Keratinocyte (primary cell): ENCODE measurements around the gene AMN. TPM values are rescaled to one million over a fixed set of nuclear protein-coding genes. Genes with fewer than 3 reads are reported as not detected.

Experiments used
- DNase-seq: peaks from one replicate; pipeline ENCODE4 v3.0.0-alpha.2; 2011; ENCODE audit warnings: low read depth, missing footprints, low spot score
- FAIRE-seq: peaks from 2 replicates; lab custom pipeline; 2011; peaks lifted over from hg19 to GRCh38; lab: Jason Lieb, UNC
- H2AFZ ChIP-seq: 2 replicates; pipeline ENCODE4 v1.6.0; 2012; ENCODE audit warnings: low read length, control low read depth, inconsistent platforms; ENCODE audit not compliant: control insufficient read depth
- H3K27ac ChIP-seq: 2 replicates; pipeline ENCODE4 v1.5.1; 2011; ENCODE audit warnings: low read length; ENCODE audit not compliant: control insufficient read depth, insufficient read depth
- H3K27me3 ChIP-seq: 3 replicates; pipeline ENCODE4 v1.6.0; 2011; ENCODE audit warnings: low read length; ENCODE audit not compliant: control insufficient read depth, insufficient read depth; ENCODE audit errors: extremely low read depth
- H3K36me3 ChIP-seq, 2 experiments: 2 replicates in 1 of 2; 3 replicates in 1 of 2; pipeline ENCODE4 v1.5.1; 2011; ENCODE audit warnings: low read length in 2 of 2, mild to moderate bottlenecking in 1 of 2; ENCODE audit not compliant: control insufficient read depth in 2 of 2, insufficient read depth in 2 of 2; ENCODE audit errors: extremely low read depth in 1 of 2
- H3K4me1 ChIP-seq: 3 replicates; pipeline ENCODE4 v1.5.1; 2011; ENCODE audit warnings: low read length; ENCODE audit not compliant: control insufficient read depth, insufficient read depth; ENCODE audit errors: extremely low read depth
- H3K4me2 ChIP-seq: 3 replicates; pipeline ENCODE4 v1.6.0; 2011; ENCODE audit warnings: low read depth, low read length; ENCODE audit not compliant: control insufficient read depth, insufficient read depth; ENCODE audit errors: extremely low read depth
- H3K4me3 ChIP-seq, 3 experiments: fragments of 200-600 bp in 1 of 3; sonication (generic) in 1 of 3; 2 replicates in 2 of 3; 3 replicates in 1 of 3; pipeline ENCODE4 v1.5.1; 2011 to 2016; ENCODE audit warnings: low read length in 3 of 3, mild to moderate bottlenecking in 3 of 3, control low read depth in 2 of 3, inconsistent platforms in 1 of 3, low read depth in 1 of 3, mixed read lengths in 1 of 3, mixed run types in 1 of 3, moderate library complexity in 1 of 3; ENCODE audit not compliant: control insufficient read depth in 2 of 3, insufficient read depth in 2 of 3; ENCODE audit errors: extremely low read depth in 1 of 3
- H3K79me2 ChIP-seq: 2 replicates; pipeline ENCODE4 v1.6.0; 2012; ENCODE audit warnings: low read length; ENCODE audit not compliant: control insufficient read depth, insufficient read depth
- H3K9ac ChIP-seq: 3 replicates; pipeline ENCODE4 v1.6.0; 2011; ENCODE audit warnings: low read length; ENCODE audit not compliant: control insufficient read depth, insufficient read depth; ENCODE audit errors: extremely low read depth
- H3K9me1 ChIP-seq: 3 replicates; pipeline ENCODE4 v1.6.0; 2011; ENCODE audit warnings: low read length; ENCODE audit not compliant: control insufficient read depth, insufficient read depth; ENCODE audit errors: extremely low read depth
- H3K9me3 ChIP-seq: 2 replicates; pipeline ENCODE4 v1.5.1; 2012; ENCODE audit warnings: low read depth, low read length; ENCODE audit not compliant: control insufficient read depth
- H4K20me1 ChIP-seq: 3 replicates; pipeline ENCODE4 v1.6.0; 2011; ENCODE audit warnings: low read length; ENCODE audit not compliant: control insufficient read depth, insufficient read depth; ENCODE audit errors: extremely low read depth
- EZH2 ChIP-seq: IDR thresholded peaks from one replicate; pipeline ENCODE4 v1.6.1; 2012; ENCODE audit warnings: inconsistent platforms, mild to moderate bottlenecking, low read length, moderate library complexity
- dilution Hi-C: fragments of 300-500 bp; cut with MboI; formaldehyde crosslinking; loops from one replicate; pipeline ENCODE4 v1.7.0; 2020; ENCODE audit warnings: low sequenced_read_pairs; ENCODE audit not compliant: extremely low pct_ligation_motif_present
- polyA plus RNA-seq, 5 experiments: library from polyadenylated mRNA; depleted of rRNA in 3 of 5; stranded (reverse) in 3 of 5; stranded (forward) in 1 of 5; unstranded in 1 of 5; fragments of >200 nt; gene quantifications; 1 replicate in 1 of 5; 2 replicates in 3 of 5; 3 replicates in 1 of 5; pipeline versions ENCODE4 v1.2.1 to v1.2.3, GENCODE V29; 2011 to 2012; ENCODE audit warnings: missing spikeins in 2 of 5, low read depth in 1 of 5, low replicate concordance in 1 of 5
- TF ChIP-seq, protein P1 (sequence below), 3 experiments: IDR thresholded peaks in 1 of 3; conservative IDR thresholded peaks in 1 of 3; optimal IDR thresholded peaks in 1 of 3; 2 replicates in 2 of 3; 3 replicates in 1 of 3; pipeline versions ENCODE3 to v1.5.1; 2011; ENCODE audit warnings: low read length in 3 of 3, mild to moderate bottlenecking in 3 of 3, moderate library complexity in 2 of 3, control low read depth in 1 of 3, inconsistent platforms in 1 of 3; ENCODE audit not compliant: insufficient read depth in 2 of 3; ENCODE audit errors: extremely low read depth in 1 of 3

AMN gene
- polyA plus RNA-seq, 1 donor (not counting 4 experiments of a cell fraction or from before 2014, with no cell fraction given): 0.22 TPM

DNA sequence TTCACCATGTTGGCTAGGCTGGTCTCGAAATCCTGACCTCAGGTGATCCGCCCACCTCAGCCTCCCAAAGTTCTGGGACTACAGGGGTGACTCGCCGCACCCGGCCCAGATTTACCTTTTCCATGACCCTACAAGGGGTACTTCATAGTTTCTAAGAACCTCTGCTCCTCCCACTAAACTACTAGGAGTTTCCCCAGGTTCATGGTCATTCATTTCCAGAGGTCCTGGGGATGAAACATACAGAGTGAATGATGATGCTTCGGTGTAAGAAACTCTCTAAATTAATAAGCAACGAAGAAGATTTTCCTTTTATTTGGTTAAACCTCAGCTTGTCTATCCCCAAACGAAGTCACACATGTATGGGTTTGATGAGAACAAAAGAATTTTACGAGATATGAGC, 56.9 kb downstream of the AMN start:
- TF ChIP-seq, protein P1, sequence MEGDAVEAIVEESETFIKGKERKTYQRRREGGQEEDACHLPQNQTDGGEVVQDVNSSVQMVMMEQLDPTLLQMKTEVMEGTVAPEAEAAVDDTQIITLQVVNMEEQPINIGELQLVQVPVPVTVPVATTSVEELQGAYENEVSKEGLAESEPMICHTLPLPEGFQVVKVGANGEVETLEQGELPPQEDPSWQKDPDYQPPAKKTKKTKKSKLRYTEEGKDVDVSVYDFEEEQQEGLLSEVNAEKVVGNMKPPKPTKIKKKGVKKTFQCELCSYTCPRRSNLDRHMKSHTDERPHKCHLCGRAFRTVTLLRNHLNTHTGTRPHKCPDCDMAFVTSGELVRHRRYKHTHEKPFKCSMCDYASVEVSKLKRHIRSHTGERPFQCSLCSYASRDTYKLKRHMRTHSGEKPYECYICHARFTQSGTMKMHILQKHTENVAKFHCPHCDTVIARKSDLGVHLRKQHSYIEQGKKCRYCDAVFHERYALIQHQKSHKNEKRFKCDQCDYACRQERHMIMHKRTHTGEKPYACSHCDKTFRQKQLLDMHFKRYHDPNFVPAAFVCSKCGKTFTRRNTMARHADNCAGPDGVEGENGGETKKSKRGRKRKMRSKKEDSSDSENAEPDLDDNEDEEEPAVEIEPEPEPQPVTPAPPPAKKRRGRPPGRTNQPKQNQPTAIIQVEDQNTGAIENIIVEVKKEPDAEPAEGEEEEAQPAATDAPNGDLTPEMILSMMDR (optimal IDR thresholded peaks at IDR 0.05 in 1 of 3, IDR thresholded peaks at IDR 0.05 in 1 of 3, conservative IDR thresholded peaks at IDR 0.05 in 1 of 3; ENCODE audit: extremely low read depth in 1 of 3, insufficient read depth in 2 of 3, low read length in 3 of 3): no peak
- TF ChIP-seq EZH2: no peak
- H3K4me1 ChIP-seq: no peaks in the 10 kb centered on the region
- DNase-seq: no peak
- H3K27ac ChIP-seq: no peak overlapping the region
- H3K9me1 ChIP-seq: no peaks in the 10 kb centered on the region
- H3K4me2 ChIP-seq: no peak overlapping the region
- dilution Hi-C loops: no loop called here
- no peak overlapping the region for H2AFZ ChIP-seq
- no peak overlapping the region for H3K4me3 ChIP-seq
- peaks cover 43 to 45% of the 10 kb centered on the region in 2 experiments for H3K36me3 ChIP-seq
- H4K20me1 ChIP-seq: no peaks in the 10 kb centered on the region
- H3K79me2 ChIP-seq: no peaks in the 10 kb centered on the region
- no peak overlapping the region for H3K9ac ChIP-seq
- no peaks in the 10 kb centered on the region for H3K27me3 ChIP-seq
- H3K9me3 ChIP-seq: no peaks in the 10 kb centered on the region
- FAIRE-seq: no peak

DNA sequence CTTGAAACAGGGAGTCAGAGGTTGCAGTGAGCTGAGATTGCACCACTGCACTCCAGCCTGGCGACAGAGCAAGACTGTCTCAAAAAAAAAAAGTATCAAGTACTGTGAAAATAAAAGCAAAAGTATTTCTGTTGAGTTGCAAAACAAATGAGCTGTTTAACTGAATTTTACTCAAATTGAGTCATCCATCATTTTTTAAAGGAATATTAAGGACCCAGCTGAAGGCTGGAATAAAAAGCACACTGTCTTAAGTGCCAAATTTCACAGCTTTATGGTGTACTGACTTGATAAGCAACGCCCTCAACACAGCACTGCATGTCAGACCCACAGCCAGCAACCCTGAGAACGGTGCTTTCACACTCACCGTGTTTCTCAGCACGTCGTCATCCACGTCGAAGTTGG, 57.9 kb downstream of the AMN start:
- no peak overlapping the region for H3K4me3 ChIP-seq
- H3K4me1 ChIP-seq: peaks cover 2% of the 10 kb centered on the region
- H3K27me3 ChIP-seq: no peaks in the 10 kb centered on the region
- TF ChIP-seq EZH2: no peak
- TF ChIP-seq, protein P1 (optimal IDR thresholded peaks at IDR 0.05 in 1 of 3, IDR thresholded peaks at IDR 0.05 in 1 of 3, conservative IDR thresholded peaks at IDR 0.05 in 1 of 3; ENCODE audit: extremely low read depth in 1 of 3, insufficient read depth in 2 of 3, low read length in 3 of 3): no peak
- H3K27ac ChIP-seq: no peak overlapping the region
- peaks cover 2% of the 10 kb centered on the region for H3K79me2 ChIP-seq
- H3K4me2 ChIP-seq: no peak overlapping the region
- no peak for FAIRE-seq
- H3K9ac ChIP-seq: no peak overlapping the region
- no peak overlapping the region for H2AFZ ChIP-seq
- dilution Hi-C loops: no loop called here
- H3K9me1 ChIP-seq: no peaks in the 10 kb centered on the region
- peaks cover 42 to 46% of the 10 kb centered on the region in 2 experiments for H3K36me3 ChIP-seq
- DNase-seq: no peak
- H3K9me3 ChIP-seq: no peaks in the 10 kb centered on the region
- H4K20me1 ChIP-seq: no peaks in the 10 kb centered on the region

Other genes with a start within 250 kb of the AMN start
- gene TRAF3, start 145.2 kb upstream of the AMN start, polyA plus RNA-seq: 11.0 to 20.1 TPM (median 12.5 TPM) in 3 replicates
- 41.3 to 55.0 TPM (median 43.4 TPM) in 3 replicates for gene CDC42BPB, start 134.9 kb downstream of the AMN start, polyA plus RNA-seq
- not detected in 3 replicates for gene LBHD2, start 161.5 kb downstream of the AMN start, polyA plus RNA-seq
- gene EXOC3L4, start 172.1 kb downstream of the AMN start, polyA plus RNA-seq: not detected in 3 replicates
- 0.57 to 1.8 TPM (median 0.71 TPM) in 3 replicates for gene TNFAIP2, start 200.8 kb downstream of the AMN start, polyA plus RNA-seq